ENCODE measurements around the gene STPG2. TPM values are rescaled to one million over a fixed set of nuclear protein-coding genes. Genes with fewer than 3 reads are reported as not detected.

STPG2 gene
- total RNA-seq, 4 donors from 2014 or later, result 0.24 to 0.56 (median 0.47) TPM; not detected in 1

- no peak for ATAC-seq (ENCODE audit: low FRiP score)
- no peak for DNase-seq (ENCODE audit: low spot score)
- TF ChIP-seq CTCF (IDR thresholded peaks at IDR 0.05), result no peak
Observed at GRCh38 chr4:97892592-97893266, 250.5 kb downstream of the STPG2 start.

- ATAC-seq (ENCODE audit: low FRiP score), result no peak
- TF ChIP-seq CTCF (IDR thresholded peaks at IDR 0.05), result no peak
Observed at GRCh38 chr4:97879942-97880341, 263.3 kb downstream of the STPG2 start.

DNA sequence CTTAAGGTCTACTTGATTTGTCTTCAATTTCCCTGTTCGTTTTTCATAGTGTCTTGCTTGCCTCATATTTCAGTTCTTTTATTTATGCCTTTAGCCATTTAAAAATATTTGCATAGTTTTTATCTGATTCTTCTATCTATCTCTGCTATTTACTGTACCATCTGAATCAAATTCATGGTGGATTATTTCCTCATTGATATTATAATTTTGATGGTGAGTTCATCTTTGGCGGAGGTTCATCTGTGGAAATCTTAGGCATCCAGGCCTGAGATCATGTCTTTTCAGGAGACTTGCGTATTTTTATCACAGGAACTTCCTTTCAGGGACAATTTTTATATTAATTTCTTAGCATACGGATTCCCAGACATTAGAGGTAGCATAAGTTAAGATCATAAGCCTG, 275.2 kb downstream of the STPG2 start:
- TF ChIP-seq CTCF (IDR thresholded peaks at IDR 0.05), result no peak
- ATAC-seq (ENCODE audit: low FRiP score) (no peak), DNase-seq (ENCODE audit: low spot score) (no peak)

More at GRCh38 chr4:97879942-97880341, 263.3 kb downstream of the STPG2 start:
- no peak for DNase-seq (ENCODE audit: low spot score)

DNA sequence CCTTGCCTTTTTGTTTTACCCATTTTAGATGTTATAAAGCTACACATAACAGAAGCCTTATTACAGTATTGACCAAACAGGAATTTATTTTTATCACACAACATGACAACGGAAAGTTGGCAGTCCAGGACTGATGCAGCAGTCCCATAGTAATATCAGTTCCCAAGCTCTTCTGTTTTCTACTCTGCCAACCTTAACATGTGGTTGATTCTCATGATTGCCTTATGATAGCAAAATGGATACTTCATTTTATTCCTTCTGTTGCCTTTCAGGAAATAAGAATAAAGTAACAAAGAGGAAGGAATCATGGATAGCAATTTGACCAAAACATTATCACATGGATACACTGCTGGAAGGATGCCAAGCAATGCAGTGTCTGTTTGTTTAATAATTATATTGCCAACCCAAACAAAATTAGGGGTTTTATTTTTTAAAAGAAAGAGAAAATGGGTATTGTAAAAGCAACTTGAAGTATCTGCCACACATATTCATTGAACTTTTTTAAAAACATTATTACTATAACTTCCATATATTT, 275.7 kb downstream of the STPG2 start:
- no peak for ATAC-seq (ENCODE audit: low FRiP score)
- DNase-seq (ENCODE audit: low spot score), result no peak

GRCh38 chr4:97866821-97867556, 276.3 kb downstream of the STPG2 start:
- DNase-seq (ENCODE audit: low spot score) (no peak), ATAC-seq (ENCODE audit: low FRiP score) (no peak)
- TF ChIP-seq CTCF (IDR thresholded peaks at IDR 0.05), result no peak

More for the DNA sequence above, 275.7 kb downstream of the STPG2 start:
- TF ChIP-seq CTCF (IDR thresholded peaks at IDR 0.05), result no peak

DNA sequence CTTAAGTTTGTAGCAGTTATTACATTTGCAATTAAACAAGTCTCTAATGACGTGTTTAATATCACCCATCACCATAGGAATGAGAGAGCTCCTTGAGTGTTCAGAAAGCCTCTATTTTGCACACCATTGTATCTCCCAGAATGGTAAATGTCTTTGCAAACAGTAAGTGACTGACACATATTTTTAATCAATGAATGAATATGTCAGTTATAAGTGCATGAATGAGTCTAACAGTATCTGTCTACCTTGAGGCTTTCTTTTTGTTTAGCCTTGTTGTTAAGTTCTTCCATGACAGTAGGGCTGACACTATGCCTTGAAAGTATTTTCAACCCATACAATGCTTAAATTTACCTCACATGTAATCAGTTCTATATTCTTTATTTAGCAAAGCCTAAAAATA, 292.2 kb downstream of the STPG2 start:
- TF ChIP-seq CTCF (IDR thresholded peaks at IDR 0.05), result no peak
- no peak for DNase-seq (ENCODE audit: low spot score)
- no peak for ATAC-seq (ENCODE audit: low FRiP score)

Measured in omental fat pad (tissue), 4 donors.